Activated CD4-positive, CD25-positive, alpha-beta regulatory T cell treated with anti-CD3 and anti-CD28 coated beads, Interleukin-2, amount 50 U/mL, for 72 hours (primary cell): ENCODE data around the gene PRR20G.
"Not testable (repeated sequence)": the region's sequence is repeated elsewhere in the genome, so short reads cannot be mapped to it uniquely, and the experiment has no call there.

ENCODE experiments used
- DNase-seq: peaks from one replicate; pipeline ENCODE4 v3.0.0; 2021

Gene PRR20G

DNA sequence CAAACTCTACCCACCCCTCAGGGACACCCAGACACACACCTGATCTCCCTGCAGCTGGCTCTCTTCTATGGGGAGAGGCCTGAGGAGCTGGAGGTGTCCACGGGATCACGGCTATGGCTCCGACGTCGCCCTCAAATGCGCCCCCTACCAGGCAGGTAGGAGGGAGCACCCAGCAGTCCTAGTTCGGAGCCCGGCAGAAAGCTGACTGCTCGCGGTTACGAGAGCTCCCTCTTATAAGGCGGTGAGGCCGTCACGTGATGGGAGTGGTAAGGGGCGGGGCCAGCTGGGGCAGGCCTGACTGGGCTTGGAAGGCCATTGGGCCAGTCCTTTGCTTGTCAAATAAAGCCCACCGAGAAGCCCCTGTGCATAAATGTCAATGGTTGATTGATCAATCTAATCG, at the start of gene PRR20G:
TSS of gene PRR20G (minus strand) at position 207 of the 400 bp plus-strand sequence. CDS start 681 bp downstream, outside the sequence.
- no peak for DNase-seq

DNA sequence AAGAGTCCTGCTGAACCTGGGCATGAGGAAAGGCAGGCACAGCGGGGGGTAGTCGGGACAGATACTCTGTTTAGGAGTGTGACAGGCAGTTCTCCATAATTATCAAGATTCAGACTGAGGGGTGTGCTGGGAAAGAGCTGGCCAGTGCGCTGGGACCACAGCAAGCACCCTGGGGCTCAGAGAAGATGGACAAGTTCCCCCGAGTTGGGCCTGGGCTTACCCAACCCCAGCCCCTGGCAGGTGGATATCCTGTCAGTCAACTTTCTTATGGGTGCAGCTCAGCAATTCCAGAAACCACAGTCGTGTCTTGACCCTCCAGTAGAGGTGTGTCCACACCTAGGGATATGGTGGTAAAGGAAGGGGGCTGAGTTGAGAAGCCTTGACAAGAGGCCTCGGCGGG, 49.2 kb upstream of the PRR20G start:
- DNase-seq = no peak

DNA sequence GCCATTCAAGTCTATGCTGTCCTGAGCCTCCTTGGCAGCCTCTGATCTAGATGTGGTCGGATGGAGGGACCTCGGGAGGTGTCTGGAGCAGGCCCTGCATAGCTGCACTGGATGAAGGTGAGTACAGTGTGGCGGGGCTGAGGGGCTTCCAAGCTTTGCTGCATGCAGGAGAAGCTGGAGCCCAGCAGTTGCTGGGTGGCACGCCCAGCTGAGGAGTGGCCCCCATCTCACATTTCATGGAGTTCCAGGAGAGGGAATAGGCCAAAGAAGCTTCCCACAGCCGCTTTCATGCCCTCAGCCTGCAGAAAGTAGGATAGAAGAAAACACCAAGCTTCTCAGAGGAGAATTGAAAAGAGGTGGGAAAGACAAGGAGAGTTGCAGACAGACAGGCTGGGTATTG, 48.3 kb upstream of the PRR20G start:
- no peak for DNase-seq

DNA sequence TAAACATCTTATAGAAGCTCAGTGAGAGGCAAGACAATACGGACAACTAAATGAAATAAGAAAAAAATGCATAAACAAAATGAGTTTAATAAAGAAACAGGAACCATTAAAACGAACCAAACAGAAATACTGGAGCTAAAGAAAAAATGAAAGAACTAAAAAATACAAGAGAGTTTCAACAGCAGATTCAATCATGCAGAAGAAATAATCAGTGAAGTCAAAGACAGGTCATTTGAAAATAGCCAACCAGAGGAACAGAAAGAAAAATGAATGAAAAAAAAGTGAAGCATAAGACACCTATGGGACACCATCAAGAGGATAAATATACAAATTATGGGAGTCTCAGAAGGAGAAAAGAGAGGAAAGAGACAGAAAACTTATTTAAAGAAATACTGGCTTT, 42.5 kb upstream of the PRR20G start:
- no peak for DNase-seq

DNA sequence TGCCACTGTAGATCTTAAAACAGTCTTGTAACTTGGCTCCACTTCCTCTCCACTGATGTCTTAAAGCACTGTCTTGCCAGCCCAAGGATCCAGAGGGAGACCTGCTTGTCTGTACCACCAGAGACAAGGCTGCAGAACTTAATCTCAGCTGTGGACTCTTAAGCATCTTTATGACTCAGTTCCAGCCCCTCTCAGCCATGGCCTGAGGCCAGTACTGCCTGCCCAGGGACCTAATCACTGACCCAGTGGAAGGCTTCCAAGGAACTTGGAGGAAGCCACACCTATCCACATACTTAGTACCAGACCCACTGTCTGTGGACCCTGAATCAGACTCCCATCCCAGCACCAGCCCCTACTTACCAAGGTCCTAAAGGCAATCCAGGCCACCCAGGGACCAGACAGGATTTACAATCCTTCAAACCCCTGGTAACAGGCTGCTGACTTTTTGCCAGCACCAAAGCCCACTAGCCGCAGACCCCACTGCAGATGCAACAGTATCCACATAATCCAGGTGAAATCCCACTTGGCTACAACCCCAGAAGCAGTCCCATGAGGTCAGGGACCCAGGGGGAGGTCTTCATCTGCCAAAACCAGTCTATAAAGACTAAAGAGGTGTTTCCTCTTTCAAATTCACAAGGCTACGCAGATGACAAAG, 41.9 kb upstream of the PRR20G start:
- no peak for DNase-seq

DNA sequence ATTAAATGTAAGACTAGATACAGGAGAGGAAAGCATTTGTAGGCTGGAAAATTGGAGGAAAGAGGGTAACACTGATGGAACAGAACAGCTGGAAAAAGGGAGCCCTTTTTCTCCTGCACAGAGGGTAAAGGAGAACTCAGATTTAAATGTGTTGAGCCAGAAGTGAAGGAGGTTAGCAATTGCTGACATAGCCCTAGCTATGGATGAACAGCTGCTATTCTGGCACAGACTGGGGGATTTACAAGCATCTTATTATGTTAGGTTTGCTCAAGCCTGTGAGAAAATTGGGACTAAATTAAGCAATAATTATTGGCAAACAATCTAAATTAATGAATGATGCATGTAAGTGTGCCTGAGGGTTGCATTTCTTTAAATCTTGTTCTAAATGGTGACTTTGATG, 40.6 kb upstream of the PRR20G start:
- DNase-seq = no peak

DNA sequence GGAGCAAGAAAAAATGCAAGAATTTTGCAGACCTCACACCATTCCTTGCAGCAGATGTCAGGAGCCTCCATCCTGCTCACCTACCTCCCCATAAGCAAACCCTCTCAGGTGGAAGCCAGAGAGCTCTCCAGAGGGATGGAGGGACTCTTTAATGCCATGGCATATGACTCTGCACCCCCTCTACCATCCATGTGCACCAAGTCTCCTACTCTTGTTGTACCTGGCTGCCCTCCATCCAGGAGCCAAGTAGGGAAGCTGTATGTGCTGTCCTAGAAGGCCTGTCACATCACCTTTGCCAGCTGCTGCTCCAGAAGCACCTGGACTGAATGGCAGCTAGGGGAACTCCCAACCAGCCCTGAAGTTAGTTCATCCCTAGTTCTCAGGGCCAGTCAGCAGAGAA, 38.5 kb upstream of the PRR20G start:
- DNase-seq = no peak

DNA sequence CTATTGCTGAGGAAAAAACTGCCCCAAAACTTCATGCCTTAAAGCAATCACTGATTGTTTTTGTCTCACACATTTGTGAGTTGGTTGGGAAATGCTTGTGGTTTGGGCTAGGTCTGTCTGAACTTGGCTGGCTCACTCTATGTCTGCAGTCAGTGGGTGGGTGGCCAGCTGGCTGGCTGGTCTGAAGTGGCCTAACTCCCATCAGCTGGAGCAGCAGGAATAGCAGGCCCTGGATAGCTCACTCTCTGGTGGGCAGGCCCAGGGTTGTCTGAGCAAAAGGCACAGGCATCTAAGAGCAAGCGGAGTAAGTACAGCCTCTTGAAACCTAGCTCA, 37.7 kb upstream of the PRR20G start:
- DNase-seq = no peak

DNA sequence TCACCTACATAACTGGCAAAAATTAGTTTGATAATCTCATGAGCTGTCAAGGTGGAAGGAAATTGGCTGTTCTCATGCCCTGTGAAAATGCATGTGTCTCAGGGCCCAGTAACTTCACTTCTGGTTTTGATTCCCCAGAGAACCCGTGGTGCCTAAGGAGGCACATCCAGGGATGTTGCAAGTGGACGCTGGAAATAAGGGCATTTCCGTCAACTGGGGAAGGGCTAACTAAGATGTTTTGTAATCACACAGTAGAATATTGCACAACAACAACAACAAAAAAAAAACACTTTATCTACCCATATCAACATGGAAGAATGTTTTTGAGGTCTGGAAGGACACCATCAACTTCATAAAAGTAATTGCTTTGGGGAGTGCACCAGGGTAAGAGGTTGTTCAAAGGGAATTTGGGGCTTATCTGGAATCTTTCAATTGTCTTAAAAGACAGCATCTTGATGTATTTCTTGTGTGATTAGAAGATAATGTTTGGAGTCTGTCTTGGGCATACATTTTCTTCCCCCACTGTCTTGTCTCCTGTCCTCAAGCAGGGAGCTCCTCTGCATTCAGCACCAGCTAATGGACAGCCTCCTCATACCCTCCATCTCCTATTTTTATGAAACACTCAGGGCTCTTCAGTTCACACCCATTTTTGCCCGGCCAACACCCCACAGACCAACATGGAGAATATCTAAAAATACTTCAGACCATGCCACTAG, 37.2 kb upstream of the PRR20G start:
- no peak for DNase-seq

DNA sequence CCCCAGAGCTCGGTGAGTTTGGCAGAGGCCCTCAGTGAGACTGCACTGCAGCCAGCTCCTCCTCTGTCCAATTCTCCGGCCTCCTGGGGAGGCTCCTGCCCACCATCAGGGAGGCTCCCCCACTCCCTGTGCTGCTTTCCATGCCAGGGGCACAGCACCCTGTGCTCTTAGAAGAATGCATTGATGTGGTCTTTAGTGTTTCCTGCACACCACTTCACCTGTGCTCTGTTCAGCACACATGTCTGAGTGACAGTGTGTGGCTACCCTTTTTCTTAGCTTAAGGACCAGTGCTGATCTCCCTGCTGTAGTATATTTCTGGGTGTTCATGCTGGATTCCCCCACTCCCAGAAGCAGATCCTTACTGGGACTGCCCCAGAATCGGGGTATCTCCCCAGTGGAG, 36.2 kb upstream of the PRR20G start:
- DNase-seq = no peak

DNA sequence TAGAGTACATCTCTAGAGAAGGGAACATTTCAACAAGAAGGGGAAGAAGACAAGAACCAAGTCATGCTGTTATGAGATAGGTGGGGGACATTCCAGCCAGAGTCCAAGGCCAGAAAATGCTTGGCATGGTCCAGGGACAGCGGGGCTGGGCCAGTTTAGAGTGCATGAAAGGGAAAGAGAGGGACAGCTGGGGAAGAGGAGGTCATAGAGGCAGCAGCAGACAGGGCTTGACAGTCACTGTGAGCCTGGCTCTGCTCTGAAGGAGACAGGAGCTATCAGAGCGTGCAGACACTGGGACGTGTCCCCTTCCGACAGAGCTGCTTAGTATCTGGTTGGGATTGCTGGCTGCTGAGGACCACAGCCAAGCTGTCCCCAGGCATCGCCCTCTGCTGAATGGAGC, 35.7 kb upstream of the PRR20G start:
- DNase-seq = no peak

DNA sequence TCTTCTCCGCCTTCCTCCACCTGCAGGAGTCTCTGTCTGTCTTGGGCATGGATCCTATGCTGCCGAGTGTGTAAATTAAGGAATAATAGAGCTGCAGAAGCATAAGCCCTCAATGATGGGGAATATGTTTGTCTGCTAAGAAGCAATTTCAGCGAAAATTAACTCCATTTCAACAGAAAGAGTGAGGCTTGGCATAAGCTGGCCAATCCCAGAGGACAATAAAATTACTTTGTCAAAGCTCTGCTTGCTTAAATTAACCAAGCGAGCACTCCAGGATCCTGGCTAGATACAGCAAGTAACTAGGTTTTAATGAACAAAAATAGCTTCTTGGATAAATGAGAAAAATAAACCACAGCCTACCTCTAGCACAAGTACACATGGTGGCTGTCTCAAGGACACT, 33.5 kb upstream of the PRR20G start:
- DNase-seq = no peak

DNA sequence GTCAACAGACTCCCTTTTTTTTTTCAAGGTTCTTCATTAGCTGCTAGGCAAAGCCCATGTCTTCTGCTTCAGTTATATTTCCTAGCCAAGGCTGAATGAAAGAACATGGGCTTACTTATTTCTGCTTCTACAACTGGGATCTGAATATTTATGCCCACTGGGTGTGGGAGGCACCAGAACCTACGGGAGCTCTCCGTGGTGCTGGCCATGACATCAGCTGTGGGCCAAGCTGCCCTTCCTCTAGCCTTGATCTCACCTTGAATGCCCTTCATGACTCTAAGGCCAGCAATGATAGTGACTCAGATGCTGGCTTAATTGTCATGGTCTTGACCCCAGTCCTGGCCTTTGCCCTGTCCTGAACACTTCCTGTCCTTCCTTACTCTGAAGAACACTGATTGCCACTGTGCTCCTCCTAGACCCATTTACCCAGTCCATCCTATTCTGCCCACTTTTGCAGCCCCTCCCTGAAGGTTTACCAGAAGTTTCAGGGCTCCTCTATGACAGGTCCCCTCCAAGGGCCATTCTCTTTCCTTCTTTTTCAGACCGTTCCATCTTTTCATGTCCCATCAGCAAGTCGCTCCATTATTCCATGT, 32.8 kb upstream of the PRR20G start:
- no peak for DNase-seq

DNA sequence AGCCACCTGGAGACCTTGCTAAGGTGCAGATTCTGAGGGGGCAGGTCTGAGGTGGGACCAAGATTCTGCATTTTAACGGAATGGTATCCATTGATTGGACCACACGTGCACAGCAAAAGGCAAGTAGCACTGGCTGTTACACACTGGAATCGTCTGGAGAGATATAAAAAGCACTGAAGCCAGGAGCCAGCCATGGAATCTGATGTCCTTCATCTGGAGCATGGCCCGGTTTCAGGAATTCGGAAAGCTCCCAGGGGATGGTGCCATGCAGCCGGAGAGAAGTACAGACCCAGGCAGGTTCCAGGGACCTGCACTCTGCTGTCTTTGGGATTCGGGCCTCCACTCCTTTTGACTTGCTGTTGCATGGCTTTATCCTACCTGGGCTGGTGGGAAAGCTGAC, 28.8 kb upstream of the PRR20G start:
- no peak for DNase-seq

DNA sequence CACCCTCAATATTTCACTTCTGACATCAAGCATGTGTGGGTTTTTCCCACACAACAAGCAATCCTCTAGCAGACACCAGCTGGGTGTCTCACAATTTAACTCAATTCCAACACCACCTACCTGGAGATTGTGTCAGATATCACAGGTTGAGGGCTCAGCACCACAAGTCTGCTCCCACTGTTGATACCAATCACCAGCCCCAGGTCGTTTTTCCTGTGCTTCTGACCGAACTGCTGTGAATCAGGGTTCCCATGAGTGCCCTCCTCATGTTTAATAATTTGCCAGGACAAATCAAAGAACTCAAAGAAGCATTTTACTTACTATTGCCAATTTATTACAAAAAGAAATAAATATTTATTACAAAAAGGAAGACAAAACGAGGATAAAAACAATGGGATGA, 25.0 kb upstream of the PRR20G start:
- no peak for DNase-seq

DNA sequence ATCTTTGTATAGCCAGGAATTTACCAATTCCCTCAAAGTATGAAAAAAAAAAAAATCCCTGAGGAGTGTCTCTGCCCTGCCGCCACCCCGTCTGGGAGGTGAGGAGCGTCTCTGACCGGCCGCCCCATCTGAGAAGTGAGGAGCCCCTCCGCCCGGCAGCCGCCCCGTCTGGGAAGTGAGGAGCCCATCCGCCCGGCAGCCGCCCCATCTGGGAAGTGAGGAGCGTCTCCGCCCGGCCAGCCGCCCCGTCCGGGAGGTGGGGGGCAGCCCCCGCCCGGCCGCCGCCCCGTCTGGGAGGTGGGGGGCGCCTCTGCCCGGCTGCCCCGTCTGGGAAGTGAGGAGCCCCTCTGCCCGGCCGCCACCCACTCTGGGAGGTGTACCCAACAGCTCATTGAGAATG, 21.0 kb upstream of the PRR20G start:
- DNase-seq = not testable (repeated sequence)

DNA sequence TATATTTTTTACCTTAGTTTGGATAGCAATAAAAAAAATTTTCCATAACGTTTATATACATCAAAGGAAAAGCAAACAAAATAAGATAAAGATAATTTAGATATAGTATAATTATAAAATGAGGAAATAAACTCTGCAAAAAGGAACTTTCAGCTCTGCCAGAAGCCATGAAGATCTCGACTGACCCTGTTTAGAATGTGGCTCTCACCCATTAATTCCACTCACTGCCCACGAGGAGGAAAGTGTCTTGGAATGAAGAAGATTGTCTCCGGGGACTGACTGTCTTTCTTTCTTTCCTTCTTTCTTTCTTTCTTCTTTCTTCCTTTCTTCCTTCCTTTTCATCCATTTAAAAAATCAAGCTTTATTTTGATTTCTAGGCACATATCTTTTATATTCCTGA, 20.1 kb upstream of the PRR20G start:
- DNase-seq = no peak

DNA sequence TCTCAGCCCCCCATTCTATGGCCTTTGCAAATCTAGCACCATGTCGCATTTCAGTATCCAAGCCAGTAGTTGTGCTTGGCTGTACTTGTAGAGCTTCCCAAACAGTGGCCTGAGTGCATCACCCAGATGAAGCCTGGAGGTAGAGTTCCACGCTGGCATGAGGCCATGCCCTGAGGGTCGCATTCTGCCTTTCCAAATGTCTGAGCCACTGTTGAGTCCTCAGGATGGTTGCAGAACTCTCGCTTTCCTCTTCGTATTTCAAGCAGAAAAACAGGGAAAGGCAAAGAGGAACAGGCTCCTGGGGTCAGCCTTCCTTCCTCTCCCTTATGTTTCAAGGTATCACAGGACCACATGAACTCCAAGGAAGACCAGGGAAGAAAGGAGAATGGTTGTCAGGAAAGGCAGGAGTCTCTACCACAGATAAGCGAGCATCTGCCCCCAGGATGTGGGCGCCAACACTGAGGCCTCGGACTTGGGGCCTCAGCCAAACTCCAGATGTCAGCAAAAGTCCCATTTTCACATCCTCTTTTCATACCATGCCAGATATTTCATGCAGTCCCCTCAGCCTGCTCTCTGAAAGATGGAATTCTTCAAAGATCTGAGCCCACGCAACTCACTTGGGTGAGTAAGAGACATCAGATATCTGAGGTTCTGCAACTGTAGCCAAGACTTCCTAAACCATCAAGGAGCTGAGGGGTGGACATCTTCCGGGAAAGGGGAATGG, 19.4 kb upstream of the PRR20G start:
- DNase-seq = no peak

DNA sequence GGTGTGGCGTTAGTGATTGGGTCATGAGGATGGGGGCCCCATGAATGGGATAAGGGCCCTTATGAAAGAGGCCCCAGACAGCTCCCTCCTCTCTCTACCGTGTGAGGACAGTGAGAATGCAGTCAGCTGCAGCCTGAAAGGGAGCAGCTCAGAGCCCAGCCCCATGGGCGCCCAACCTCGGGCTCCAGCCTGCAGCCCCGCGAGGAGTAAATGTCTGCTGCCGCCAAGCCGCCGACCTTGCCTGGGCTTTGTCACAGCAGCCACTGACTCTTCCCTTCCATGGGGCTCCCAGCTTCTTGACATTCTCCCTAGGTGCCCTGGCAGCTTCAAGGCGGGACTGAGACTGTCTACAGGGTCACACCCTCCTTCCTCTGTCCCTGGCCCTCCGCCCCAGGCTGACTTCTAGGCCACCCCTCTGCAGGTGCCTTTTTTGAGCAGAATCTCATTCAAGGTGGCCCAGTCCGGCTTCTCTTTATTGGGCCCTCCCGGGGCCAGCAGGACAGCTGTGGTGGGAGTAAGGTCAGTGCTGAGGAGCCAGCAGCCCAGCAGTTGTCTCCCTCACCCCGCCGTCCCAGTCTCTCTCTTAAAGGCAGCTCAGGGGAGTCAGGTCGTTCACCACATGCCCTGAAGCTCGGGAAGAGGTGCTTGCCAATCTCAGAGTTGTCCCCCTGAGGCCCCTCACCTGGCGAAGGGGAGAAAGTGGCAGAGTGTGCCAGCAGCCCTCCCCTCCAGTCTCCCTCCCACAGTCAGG, 18.7 kb upstream of the PRR20G start:
- DNase-seq = no peak

DNA sequence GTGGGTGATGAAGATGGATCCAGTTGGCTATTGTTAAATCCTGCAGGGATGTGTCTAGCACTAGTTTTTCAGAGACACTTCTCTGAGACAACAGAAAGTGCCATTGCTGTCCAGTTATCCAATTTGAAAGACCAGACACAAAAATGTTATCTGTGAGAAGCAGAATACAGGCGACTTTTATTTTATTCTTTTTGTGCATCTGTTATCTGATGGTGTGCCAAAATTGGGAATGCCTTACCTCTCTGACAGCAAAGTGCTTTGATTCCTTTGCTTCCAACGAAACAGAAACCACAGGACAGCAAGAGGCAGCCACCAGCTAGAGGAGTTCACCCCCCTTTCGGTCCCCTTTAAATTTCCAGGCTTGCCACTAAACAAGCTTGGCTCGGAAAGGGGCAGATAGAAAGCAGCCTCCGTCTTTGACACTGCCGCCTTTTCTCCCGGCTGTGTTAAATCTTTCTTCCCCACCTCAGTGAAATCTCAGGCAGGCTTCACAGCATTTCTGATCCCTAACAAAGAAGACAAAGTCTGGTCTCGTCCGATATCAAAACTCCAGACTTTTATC, 17.7 kb upstream of the PRR20G start:
- DNase-seq = no peak

DNA sequence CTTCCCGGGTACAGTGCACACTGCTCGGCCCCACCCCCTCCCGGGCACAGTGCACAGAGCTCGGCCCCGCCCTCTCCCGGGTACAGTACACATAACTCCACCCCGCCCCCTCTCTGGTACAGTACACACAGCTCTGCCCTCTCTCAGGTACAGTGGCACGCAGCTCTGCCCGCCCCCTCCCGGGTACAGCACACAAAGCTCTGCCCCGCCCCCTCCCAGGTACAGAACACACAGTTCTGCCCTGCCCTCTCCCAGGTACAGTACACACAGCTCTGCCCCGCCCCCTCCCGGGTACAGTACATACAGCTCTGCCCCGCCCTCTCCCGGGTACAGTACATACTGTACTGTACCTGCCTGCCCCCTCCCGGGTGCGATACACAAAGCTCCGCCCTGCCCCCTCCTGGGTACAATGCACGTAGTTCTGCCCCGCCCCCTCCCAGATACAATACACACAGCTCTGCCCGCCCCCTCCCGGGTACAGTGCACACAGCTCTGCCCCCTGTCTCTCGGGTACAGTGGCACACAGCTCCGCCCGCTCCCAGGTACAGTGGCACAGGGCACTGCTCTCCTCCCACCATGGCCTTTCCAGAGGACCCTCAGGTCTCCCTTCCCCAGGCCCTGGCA, 16.4 kb upstream of the PRR20G start:
- no peak for DNase-seq

DNA sequence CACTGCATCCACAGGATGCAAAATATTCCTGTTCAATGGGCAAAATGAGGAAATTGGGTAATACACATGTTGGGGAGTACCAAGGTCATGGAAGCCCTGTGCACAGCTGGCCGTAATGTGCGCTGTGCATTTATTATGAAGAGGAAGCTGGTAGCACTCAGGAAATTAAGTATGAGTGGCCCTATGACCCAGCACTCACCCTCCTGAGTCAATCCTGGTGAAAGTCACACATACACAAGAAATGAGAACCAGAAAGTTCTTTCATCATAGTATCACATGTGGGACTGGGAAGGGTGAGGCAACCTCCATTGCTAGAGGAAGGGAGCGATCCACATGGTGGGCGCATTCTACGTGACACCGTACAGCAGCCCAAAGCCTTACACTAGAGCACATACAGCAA, 11.4 kb upstream of the PRR20G start:
- DNase-seq = no peak
